ENCODE measurements around the gene ARL5C. TPM values are rescaled to one million over a fixed set of nuclear protein-coding genes. Genes with fewer than 3 reads are reported as not detected.

The ARL5C gene
- total RNA-seq, 1 donor from 2014 or later = not detected

- TF ChIP-seq EZH2phosphoT487 (IDR thresholded peaks at IDR 0.05) (no peak), CTCF (IDR thresholded peaks at IDR 0.05) (no peak), EZH2 (IDR thresholded peaks at IDR 0.05) (no peak)
- H4K20me1 ChIP-seq (ENCODE audit: low read depth) = no peaks in the 10 kb centered on the region
- no peaks in the 10 kb centered on the region for H3K9me3 ChIP-seq (ENCODE audit: low read depth)
- H3K9ac ChIP-seq = no peak overlapping the region
- no peaks in the 10 kb centered on the region for H3K79me2 ChIP-seq (ENCODE audit: low read depth)
- H3K27ac Mint-ChIP-seq = no peak overlapping the region
- no peak overlapping the region for H3K4me3 Mint-ChIP-seq
- H3K36me3 ChIP-seq = no peaks in the 10 kb centered on the region
- H3K36me3 Mint-ChIP-seq = no peaks in the 10 kb centered on the region
- H3K4me1 Mint-ChIP-seq = peaks cover 11% of the 10 kb centered on the region
- no peak overlapping the region for H3K4me3 ChIP-seq
- no peak for DNase-seq (ENCODE audit: low spot score)
- H3K27me3 ChIP-seq = no peaks in the 10 kb centered on the region
- no peaks in the 10 kb centered on the region for H3K4me1 ChIP-seq
- peaks cover 12% of the 10 kb centered on the region for H3K27me3 Mint-ChIP-seq (ENCODE audit: insufficient read depth, low read depth)
- H3F3A ChIP-seq (ENCODE audit: low read depth) = no peaks in the 10 kb centered on the region
- no peak overlapping the region for H3K4me2 ChIP-seq
- peak overlapping the region; percentile 80 for H2AFZ ChIP-seq (replicated peaks)
- no peak overlapping the region for H3K27ac ChIP-seq
- H3K9me3 Mint-ChIP-seq = no peaks in the 10 kb centered on the region
These were observed 51.2 kb downstream of the ARL5C start for GRCh38 chr17:39114723-39115122.

- TF ChIP-seq EZH2phosphoT487 (IDR thresholded peaks at IDR 0.05) (no peak), EZH2 (IDR thresholded peaks at IDR 0.05) (no peak), CTCF (IDR thresholded peaks at IDR 0.05) (no peak)
- no peak overlapping the region for H3K27ac Mint-ChIP-seq
- no peak overlapping the region for H2AFZ ChIP-seq (replicated peaks)
- no peaks in the 10 kb centered on the region for H3F3A ChIP-seq (ENCODE audit: low read depth)
- H3K36me3 ChIP-seq = no peaks in the 10 kb centered on the region
- H3K4me3 Mint-ChIP-seq = no peak overlapping the region
- no peaks in the 10 kb centered on the region for H3K9me3 ChIP-seq (ENCODE audit: low read depth)
- no peaks in the 10 kb centered on the region for H3K9me3 Mint-ChIP-seq
- no peaks in the 10 kb centered on the region for H3K79me2 ChIP-seq (ENCODE audit: low read depth)
- H3K4me2 ChIP-seq = no peak overlapping the region
- H3K4me3 ChIP-seq = no peak overlapping the region
- H3K4me1 Mint-ChIP-seq = peaks cover 14% of the 10 kb centered on the region
- H3K36me3 Mint-ChIP-seq = no peaks in the 10 kb centered on the region
- H3K9ac ChIP-seq = no peak overlapping the region
- no peak for DNase-seq (ENCODE audit: low spot score)
- no peak overlapping the region for H3K27ac ChIP-seq
- no peaks in the 10 kb centered on the region for H3K4me1 ChIP-seq
- H4K20me1 ChIP-seq (ENCODE audit: low read depth) = no peaks in the 10 kb centered on the region
- peaks cover 14% of the 10 kb centered on the region for H3K27me3 Mint-ChIP-seq (ENCODE audit: insufficient read depth, low read depth)
- no peaks in the 10 kb centered on the region for H3K27me3 ChIP-seq
These were observed 52.1 kb downstream of the ARL5C start for GRCh38 chr17:39113871-39114270.

- no peaks in the 10 kb centered on the region for H3K4me1 ChIP-seq
- no peaks in the 10 kb centered on the region for H3K36me3 ChIP-seq
- no peak for TF ChIP-seq EZH2phosphoT487 (IDR thresholded peaks at IDR 0.05)
- no peak for TF ChIP-seq EZH2 (IDR thresholded peaks at IDR 0.05)
- TF ChIP-seq CTCF (IDR thresholded peaks at IDR 0.05) = no peak
- no peaks in the 10 kb centered on the region for H3K9me3 ChIP-seq (ENCODE audit: low read depth)
- Mint-ChIP-seq H3K27me3 (ENCODE audit: insufficient read depth, low read depth) (peaks cover 17% of the 10 kb centered on the region), H3K27ac (peak overlapping the region; percentile 74), H3K36me3 (no peaks in the 10 kb centered on the region), H3K4me3 (no peak overlapping the region), H3K9me3 (no peaks in the 10 kb centered on the region), H3K4me1 (peaks cover 19% of the 10 kb centered on the region)
- no peak overlapping the region for H3K4me2 ChIP-seq
- H3K4me3 ChIP-seq = no peak overlapping the region
- no peaks in the 10 kb centered on the region for H3K79me2 ChIP-seq (ENCODE audit: low read depth)
- H3F3A ChIP-seq (ENCODE audit: low read depth) = no peaks in the 10 kb centered on the region
- no peak overlapping the region for H2AFZ ChIP-seq (replicated peaks)
- no peaks in the 10 kb centered on the region for H3K27me3 ChIP-seq
- H3K27ac ChIP-seq = no peak overlapping the region
- H3K9ac ChIP-seq = no peak overlapping the region
- peak; percentile 33 for DNase-seq (ENCODE audit: low spot score)
- H4K20me1 ChIP-seq (ENCODE audit: low read depth) = no peaks in the 10 kb centered on the region
These were observed 55.4 kb downstream of the ARL5C start for GRCh38 chr17:39110435-39111136.
